HG03066 (cell line): ENCODE data around the gene URI1.
"Not testable (repeated sequence)": the region's sequence is repeated elsewhere in the genome, so short reads cannot be mapped to it uniquely, and the experiment has no call there.

Source experiments
- ATAC-seq: cut with Tn5 transposase; IDR thresholded peaks from one replicate; pipeline ENCODE4 v1.9.1; 2021; ENCODE audit warnings: low read depth; ENCODE audit not compliant: unreplicated experiment

Gene URI1

DNA sequence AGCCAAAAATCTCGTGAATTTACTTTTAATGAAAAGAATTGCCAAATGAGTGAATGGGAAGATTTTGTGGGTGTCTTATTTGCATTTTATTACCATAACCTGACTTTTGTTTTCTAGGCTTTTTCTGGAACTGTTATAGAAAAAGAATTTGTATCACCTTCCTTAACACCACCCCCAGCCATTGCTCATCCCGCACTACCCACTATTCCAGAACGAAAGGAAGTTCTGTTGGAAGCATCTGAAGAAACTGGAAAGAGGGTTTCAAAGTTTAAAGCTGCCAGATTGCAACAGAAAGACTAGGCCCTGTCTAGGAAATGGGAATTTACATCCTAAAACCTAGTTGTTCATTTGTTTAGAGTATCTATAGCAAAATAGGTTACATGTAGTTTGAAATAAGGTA lies 72.7 kb downstream of the URI1 start:
- no peak for ATAC-seq

DNA sequence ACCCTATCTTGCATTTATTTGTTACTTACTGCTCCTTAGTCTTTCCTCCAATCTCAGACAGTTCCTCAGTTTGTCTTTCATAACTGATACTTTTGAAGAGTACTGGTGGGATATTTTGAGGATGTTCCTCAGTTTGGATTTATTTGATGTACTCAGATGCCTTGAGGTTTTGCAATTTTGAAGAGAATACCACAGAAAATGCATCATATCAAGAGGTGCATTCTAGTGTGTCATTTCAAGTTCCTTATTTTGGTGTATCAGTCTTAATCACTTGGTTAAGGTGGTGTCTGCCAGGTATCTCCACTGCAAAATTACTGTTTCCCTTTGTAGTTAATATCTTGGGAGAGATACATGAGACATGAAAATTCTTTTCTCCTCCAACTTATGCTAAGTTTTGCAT lies 75.1 kb downstream of the URI1 start:
- no peak for ATAC-seq

DNA sequence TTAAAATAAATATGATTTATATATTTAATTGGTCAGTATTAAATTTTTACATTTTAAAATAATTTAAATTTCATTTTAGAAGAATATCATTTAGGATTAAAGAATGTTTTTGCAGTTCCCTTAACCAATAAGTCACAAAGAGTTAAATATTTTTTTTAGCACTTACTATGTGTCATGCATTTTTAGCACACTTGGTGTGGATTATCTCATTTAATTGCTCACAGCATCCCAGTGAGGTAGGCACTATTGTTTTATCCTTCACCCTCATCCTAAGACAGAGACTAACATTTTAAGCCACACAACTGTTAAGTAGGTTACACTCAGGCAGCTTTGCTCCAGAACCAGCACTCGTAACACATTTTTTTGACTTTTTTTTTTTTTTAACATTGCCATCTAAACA lies 78.2 kb downstream of the URI1 start:
- ATAC-seq, result no peak

GRCh38 chr19:30022659-30023058 lies 80.6 kb downstream of the URI1 start:
- no peak for ATAC-seq

DNA sequence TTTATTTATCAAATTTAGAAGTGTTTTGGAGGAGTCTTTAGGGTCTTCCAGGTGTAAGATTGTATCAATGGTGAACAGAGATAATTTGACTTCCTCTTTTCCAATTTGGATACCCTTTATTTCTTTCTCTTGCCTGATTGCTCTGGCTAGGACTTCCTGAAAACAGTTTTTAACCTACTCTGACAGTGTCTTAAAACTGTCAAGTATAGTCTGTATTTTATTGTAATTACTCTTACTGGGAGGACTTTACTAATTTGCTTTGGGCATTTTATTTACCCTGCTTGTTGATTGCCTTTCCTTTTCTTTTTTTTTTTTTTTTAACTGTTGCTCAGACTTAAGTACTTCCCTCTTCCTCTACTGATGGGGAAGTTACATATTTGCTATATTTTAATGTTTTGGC lies 81.3 kb downstream of the URI1 start:
- ATAC-seq, result no peak

GRCh38 chr19:30024091-30024490 lies 82.1 kb downstream of the URI1 start:
- no peak for ATAC-seq

DNA sequence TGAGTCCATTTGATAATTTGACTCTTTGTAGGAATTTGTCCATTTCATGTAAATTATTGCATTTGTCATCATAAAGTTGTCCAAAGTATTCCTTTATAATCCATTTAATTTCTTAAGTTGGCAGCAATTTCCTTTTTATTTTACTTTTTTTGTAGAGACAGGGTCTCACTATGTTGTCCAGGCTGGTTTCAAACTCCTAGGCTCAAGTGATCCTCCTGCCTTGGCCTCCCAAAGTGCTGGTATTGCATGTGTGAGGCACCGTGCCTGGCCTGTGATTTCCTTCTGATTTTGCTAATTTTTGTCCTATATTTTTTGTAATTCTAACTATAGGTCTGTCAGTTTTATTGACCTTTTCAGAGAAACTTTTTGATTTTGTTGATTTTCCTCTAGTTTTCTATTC lies 84.9 kb downstream of the URI1 start:
- ATAC-seq, result no peak

- ATAC-seq, result no peak
Observed at GRCh38 chr19:30028118-30028991, 86.3 kb downstream of the URI1 start.

- ATAC-seq, result no peak
Observed at GRCh38 chr19:30028992-30029343, 86.9 kb downstream of the URI1 start.

DNA sequence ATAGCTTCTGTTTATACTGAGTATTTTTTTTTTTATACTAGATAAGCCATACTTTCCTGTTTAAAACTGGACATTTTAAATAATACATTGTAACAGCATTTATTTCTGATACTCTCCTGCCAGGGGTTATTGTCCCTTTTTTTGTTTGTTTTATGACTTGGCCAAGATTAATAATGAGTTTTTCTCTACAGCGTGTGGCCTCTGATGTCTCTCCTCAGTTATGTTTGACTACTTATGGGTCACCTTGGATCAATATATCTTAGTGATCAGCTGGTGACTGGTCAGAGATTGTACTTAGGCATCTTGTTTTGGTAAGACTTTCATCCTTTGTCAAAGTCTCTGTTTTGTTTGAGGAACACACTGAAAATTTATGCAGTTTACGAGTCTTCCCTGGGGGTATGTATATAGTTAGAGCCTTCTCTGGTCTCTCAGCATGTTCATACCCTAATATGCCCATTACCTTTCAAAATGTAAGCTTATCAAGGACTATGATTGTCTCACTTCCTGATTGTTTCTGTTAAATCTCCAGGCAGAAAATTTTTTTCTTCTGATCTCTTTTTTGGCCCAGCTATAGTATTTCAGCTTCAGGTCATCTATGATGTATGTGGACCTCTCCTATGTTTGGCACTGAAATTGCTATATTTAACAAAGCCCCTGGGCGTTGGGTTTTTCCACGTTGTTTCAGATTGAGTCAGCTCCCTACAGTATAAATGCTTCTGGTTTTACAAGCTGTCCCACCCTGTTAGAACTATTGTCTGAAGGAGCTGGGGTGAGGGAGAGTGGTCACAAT lies 87.9 kb downstream of the URI1 start:
- ATAC-seq, result no peak

- ATAC-seq, result no peak
Observed at GRCh38 chr19:30034321-30034720, 92.3 kb downstream of the URI1 start.

DNA sequence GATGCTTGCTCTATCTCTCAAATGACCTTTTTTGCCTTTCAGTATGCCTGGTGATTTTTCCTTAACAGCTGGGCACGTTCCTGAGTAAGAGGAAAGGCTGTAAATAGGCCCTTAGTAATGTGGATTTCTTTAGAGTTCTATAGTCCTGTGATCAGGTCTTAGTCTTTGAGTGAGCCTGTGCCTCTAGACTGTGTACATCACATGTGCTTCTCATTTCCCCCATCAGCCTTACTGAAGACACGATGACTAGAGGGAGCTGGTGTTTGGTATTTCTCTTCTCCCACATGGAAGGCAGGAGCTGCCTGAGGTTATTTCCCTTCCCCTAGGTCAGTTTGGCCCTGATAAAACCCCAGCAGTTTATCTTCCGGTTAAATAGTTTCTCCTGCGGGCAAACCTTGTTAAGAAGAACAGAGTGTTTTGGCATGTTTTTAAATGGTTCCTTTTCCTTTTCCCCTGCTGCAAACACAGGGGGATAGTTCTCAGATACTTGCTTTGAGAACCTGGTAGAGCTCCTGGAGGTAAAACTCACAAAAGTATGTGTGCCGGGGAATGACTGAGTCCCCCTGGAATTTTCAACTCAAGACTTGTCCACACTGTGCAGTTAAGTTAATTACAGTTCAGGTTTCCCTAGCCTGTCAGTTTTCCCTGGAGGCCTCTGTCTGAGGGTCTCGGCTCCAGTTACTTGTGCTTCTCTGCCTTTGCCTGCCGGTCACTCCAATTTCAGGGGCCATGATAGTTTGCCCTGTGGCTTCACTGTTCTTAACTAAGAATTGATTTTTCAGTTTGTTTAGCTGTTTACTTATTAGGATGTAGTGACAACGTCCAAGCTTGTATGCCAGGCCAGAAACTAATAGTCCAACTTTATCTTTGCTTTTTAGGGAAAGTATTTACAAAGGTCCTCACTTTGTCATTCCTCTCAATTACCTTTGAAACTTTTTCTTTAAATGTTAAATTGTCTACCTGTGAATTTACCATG lies 94.4 kb downstream of the URI1 start:
- ATAC-seq, result no peak

DNA sequence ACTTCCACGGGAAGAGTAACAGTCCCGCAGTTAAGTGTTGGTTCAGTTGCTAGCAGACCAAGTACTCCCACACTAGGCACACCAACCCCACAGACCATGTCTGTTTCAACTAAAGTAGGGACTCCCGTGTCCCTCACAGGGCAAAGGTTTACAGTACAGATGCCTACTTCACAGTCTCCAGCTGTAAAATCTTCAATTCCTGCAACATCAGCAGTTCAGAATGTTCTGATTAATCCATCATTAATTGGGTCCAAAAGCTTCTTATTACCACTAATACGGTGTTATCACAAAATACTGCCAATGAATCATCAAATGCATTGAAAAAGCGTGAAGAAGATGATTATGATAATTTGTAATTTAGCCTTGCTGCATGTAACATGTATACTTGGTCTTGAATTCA lies 95.8 kb downstream of the URI1 start:
- ATAC-seq, result no peak

DNA sequence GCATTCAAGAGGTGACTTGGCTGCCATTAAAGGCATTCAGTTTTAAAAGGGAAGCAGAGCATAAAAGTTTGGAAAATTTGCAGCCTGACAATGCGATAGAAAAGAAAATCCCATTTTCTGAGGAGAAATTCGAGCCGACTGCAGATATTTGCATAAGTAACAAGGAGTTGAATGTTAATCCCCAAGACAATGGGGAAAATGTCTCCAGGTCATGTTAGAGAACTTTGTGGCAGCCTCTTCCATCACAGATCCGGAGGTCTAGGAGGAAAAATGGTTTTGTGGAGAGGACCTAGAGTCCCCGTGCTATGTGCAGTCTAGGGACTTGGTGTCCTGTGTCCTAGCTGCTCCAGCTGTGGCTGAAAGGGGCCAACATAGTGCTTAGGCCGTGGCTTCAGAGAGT lies 99.9 kb downstream of the URI1 start:
- ATAC-seq, result not testable (repeated sequence)

DNA sequence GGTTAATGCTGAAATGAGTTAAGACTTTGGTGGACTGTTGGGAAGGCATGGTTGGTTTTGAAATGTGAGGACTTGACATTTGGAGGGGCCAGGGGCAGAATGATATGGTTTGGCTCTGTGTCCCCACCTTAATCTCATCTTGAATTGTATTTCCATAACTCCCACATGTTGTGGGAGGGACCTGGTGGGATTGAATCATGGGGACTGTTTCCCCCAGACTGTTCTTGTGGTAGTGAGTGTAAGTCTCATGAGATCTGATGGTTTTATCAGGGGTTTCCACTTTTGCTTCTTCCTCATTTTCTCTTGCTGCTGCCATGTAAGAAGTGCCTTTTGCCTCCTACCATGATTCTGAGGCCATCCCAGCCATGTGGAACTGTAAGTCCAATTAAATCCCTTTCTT lies 101.0 kb downstream of the URI1 start:
- ATAC-seq, result not testable (repeated sequence)

DNA sequence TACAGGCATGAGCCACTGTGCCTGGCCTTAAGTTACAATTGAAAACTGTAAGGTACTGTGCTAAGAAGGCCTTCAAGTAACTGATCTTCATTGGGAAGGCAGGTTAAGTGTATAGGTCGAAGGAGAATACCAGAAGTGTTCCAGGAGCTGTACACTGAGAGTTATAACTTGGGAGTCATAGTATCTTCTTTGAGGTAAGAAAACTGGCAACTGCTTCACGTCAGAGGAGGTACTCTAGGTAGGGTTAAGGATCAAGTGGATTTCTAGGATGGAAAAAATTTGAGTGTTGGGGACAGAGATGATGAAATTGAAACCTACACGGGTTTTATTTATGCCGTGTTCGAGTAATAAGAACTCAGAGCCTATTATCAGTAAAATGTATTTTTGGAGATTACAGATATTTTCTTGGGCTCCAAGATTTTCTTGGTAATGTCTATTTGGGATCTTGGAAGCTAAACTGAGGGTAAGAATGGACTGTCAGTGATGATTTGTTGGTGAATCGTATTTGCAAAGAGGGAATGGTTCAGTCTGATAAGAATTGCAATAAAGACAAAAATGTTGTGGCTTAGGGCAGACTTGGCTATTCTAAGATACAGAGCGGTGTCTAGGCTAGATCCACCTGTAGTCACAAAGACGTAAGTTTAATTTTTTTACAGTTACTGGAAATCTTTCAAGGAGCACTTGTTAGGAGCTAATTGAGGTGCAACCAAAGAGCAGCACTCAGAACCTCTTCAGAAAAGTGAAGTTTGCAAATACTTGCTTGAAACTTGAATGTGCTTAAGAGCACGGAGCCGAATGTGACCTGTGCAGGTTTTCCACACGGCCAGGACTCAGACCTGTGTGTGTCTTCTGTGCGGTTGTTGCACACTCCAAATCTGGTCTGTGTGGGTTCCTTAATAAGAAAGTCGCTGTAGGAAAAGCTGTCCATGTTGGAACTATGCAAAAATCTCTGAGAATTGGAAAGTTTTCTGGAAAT lies 102.5 kb downstream of the URI1 start:
- ATAC-seq, result no peak

DNA sequence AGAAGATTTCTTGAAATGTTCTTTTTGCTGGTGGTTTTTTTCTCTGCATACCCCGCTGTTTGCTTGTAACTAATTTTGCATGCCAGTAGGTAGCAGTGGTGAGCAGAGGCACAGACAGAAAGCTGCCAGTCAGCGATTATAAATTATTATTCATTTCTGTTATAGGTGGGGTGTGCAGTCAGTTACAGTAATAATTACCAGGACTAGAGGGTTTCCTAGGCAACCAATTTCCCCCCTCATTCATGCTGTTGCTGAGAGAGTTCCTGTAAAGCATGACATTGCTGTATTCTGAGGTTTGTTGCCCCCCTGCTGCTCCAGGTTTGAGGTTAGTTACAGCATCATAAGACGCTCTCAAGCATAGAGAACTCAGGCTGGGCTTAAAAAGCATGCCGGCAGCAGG lies 104.5 kb downstream of the URI1 start:
- ATAC-seq, result no peak

GRCh38 chr19:30047432-30047831 lies 105.4 kb downstream of the URI1 start:
- ATAC-seq, result no peak

DNA sequence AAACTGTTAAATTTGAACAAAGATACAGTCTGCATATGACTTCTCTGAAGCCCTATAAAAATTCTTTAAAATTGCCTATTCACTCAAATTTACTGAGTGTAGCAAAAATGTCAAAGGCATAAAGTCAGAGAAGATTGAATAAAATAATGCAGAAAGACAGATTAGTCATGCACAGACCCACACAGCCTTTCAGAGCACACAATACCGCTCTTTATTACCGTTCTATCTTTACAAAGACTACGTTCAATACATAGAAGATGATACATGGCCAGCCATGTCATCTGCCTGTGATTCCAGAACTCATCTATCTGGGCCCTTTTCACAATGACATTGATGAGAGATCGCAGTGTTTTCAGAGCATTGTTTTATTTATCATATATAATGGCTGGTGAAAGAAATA lies 107.2 kb downstream of the URI1 start:
- no peak for ATAC-seq
